GM21717 (cell line): ENCODE data around the gene CTCFL.
"Not testable (repeated sequence)": the region's sequence is repeated elsewhere in the genome, so short reads cannot be mapped to it uniquely, and the experiment has no call there.

Experiments used
- ATAC-seq: cut with Tn5 transposase; IDR thresholded peaks from one replicate; pipeline ENCODE4 v1.9.1; 2021; ENCODE audit warnings: mild to moderate bottlenecking, moderate library complexity; ENCODE audit not compliant: unreplicated experiment

The CTCFL gene

GRCh38 chr20:57483287-57484050 lies 41.5 kb downstream of the CTCFL start:
- ATAC-seq, result peak; percentile 26

- no peak for ATAC-seq
Measured at GRCh38 chr20:57482796-57483195, 42.1 kb downstream of the CTCFL start.

GRCh38 chr20:57482148-57482547 lies 42.8 kb downstream of the CTCFL start:
- no peak for ATAC-seq

- peak; percentile 26 for ATAC-seq
Measured at GRCh38 chr20:57481281-57481711, 43.6 kb downstream of the CTCFL start.

- peak; percentile 49 for ATAC-seq
Measured at GRCh38 chr20:57480444-57481160, 44.3 kb downstream of the CTCFL start.

- ATAC-seq, result no peak
Measured at GRCh38 chr20:57479196-57479595, 45.7 kb downstream of the CTCFL start.

GRCh38 chr20:57478176-57478575 lies 46.8 kb downstream of the CTCFL start:
- no peak for ATAC-seq

GRCh38 chr20:57476641-57477461 lies 48.1 kb downstream of the CTCFL start:
- no peak for ATAC-seq

- ATAC-seq, result peak; percentile 37
Measured at GRCh38 chr20:57476084-57476526, 48.8 kb downstream of the CTCFL start.

- no peak for ATAC-seq
Measured at GRCh38 chr20:57475388-57476083, 49.4 kb downstream of the CTCFL start.

- ATAC-seq, result no peak
Measured at GRCh38 chr20:57474816-57475215, 50.1 kb downstream of the CTCFL start.

- no peak for ATAC-seq
Measured at GRCh38 chr20:57474205-57474604, 50.7 kb downstream of the CTCFL start.

- ATAC-seq, result peak; percentile 59
Measured at GRCh38 chr20:57473246-57474048, 51.5 kb downstream of the CTCFL start.

- not testable (repeated sequence) for ATAC-seq
Measured at GRCh38 chr20:57472474-57472873, 52.5 kb downstream of the CTCFL start.

- no peak for ATAC-seq
Measured at GRCh38 chr20:57471496-57472372, 53.2 kb downstream of the CTCFL start.

- no peak for ATAC-seq
Measured at GRCh38 chr20:57470666-57471495, 54.1 kb downstream of the CTCFL start.

GRCh38 chr20:57470212-57470522 lies 54.8 kb downstream of the CTCFL start:
- no peak for ATAC-seq
